Lung (tissue), 12 donors: ENCODE data around the gene FAP. TPM values are rescaled to one million over a fixed set of nuclear protein-coding genes. Genes with fewer than 3 reads are reported as not detected.
A peak's percentile ranks its signal among the peaks of the same experiment; 100 is the strongest.

Source experiments
- ATAC-seq: fragments of 200-7000 bp; cut with Tn5 transposase; one replicate; pipeline ENCODE4 v1.9.1; 2020; ENCODE audit warnings: moderate number of reproducible peaks; ENCODE audit not compliant: insufficient read depth, low FRiP score
- DNase-seq, 3 donors: peaks; one replicate each; pipeline ENCODE4 v3.0.0-alpha.2; 2013 to 2017
- H3K27ac ChIP-seq, 2 donors: one replicate each; pipeline ENCODE4 v1.5.1; 2013; ENCODE audit warnings: mild to moderate bottlenecking in 2 of 2, moderate library complexity in 2 of 2, control low read depth in 1 of 2, inconsistent platforms in 1 of 2, low read depth in 1 of 2, low read length in 1 of 2
- H3K27me3 ChIP-seq, 3 donors: one replicate each; pipeline ENCODE4 v1.5.1; 2013; ENCODE audit warnings: low read length in 2 of 3; ENCODE audit not compliant: control insufficient read depth in 3 of 3, insufficient read depth in 3 of 3
- H3K36me3 ChIP-seq, 4 donors: one replicate each; pipeline ENCODE4 v1.5.1; 2013; ENCODE audit warnings: low read length in 4 of 4, mild to moderate bottlenecking in 1 of 4, moderate library complexity in 1 of 4; ENCODE audit not compliant: control insufficient read depth in 4 of 4, insufficient read depth in 4 of 4
- H3K4me1 ChIP-seq, 5 donors: one replicate each; pipeline ENCODE4 v1.5.1; 2013; ENCODE audit warnings: low read length in 5 of 5, mild to moderate bottlenecking in 2 of 5, moderate library complexity in 1 of 5; ENCODE audit not compliant: control insufficient read depth in 5 of 5, insufficient read depth in 5 of 5
- H3K4me3 ChIP-seq: one replicate; pipeline ENCODE4 v1.5.1; 2013; ENCODE audit warnings: mild to moderate bottlenecking, control low read depth, moderate library complexity
- H3K9ac ChIP-seq, 2 donors: one replicate each; pipeline ENCODE4 v1.5.1; 2013; ENCODE audit warnings: low read length in 2 of 2, control low read depth in 1 of 2; ENCODE audit not compliant: insufficient read depth in 1 of 2
- H3K9me3 ChIP-seq, 4 donors: one replicate each; pipeline ENCODE4 v1.5.1; 2013; ENCODE audit warnings: low read length in 3 of 4, mild to moderate bottlenecking in 1 of 4, moderate library complexity in 1 of 4; ENCODE audit not compliant: control insufficient read depth in 4 of 4, insufficient read depth in 3 of 4
- WGBS, 2 donors: extraction: QIAGEN DNeasy Blood & Tissue Kit; methylation state at CpG; one replicate each; pipeline ENCODE4 v1.1.7; 2013; 5-methylcytosine and 5-hydroxymethylcytosine counted together
- polyA plus RNA-seq, 2 donors: library from polyadenylated mRNA; stranded (reverse); fragments of 200-250 nt; gene quantifications; one replicate each; pipeline ENCODE4 v1.2.1, GENCODE V29; 2013
- total RNA-seq, 2 donors: library from RNA; depleted of rRNA in 1 of 2; stranded (reverse); fragments of >200 nt in 1 of 2; gene quantifications; one replicate each; pipeline ENCODE4 v1.2.1, GENCODE V29; 2014 to 2021
- TF ChIP-seq, protein P1 (sequence below): IDR thresholded peaks from 2 replicates; pipeline ENCODE4 v1.5.1; 2012; ENCODE audit warnings: mild to moderate bottlenecking; ENCODE audit errors: control extremely low read depth, extremely low read depth
- donor health status: control.
- donor health status: control.
- donor health status: Bipolar disorder and iron deficiency.
- donor health status: healthy.
- donor health status: DM: yes; HTN: yes; CAD: no.

FAP gene
- total and polyA plus RNA-seq, 4 donors: 1.8 to 24.6 (median 4.8) TPM

DNA sequence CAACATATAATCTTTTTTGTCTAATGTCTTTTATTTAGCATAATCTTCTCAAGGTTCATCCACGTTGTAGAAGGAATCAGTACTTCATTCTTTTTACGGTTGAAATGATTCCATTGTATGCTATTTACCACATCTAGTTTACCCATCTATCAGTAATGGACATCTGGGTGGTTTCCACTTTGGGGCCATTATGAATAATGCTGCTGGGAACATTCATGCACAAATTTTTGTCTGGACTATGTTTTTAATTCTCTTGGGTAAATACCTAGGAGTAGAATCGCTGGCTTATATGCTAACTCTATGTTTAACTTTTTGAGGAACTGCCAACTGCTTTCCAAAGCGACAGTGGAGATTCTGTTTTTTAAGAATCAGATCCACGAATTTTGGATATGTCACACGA is 83.8 kb downstream of the FAP start:
- DNase-seq (no peak), ATAC-seq (no peak)
- Histone ChIP-seq H3K27me3 (no peaks in the 10 kb centered on the region), H3K4me1 (no peaks in the 10 kb centered on the region), H3K36me3 (no peaks in the 10 kb centered on the region), H3K9me3 (no peaks in the 10 kb centered on the region), H3K27ac (no peak overlapping the region), H3K4me3 (no peak overlapping the region), H3K9ac (no peak overlapping the region)
- TF ChIP-seq, protein P1, sequence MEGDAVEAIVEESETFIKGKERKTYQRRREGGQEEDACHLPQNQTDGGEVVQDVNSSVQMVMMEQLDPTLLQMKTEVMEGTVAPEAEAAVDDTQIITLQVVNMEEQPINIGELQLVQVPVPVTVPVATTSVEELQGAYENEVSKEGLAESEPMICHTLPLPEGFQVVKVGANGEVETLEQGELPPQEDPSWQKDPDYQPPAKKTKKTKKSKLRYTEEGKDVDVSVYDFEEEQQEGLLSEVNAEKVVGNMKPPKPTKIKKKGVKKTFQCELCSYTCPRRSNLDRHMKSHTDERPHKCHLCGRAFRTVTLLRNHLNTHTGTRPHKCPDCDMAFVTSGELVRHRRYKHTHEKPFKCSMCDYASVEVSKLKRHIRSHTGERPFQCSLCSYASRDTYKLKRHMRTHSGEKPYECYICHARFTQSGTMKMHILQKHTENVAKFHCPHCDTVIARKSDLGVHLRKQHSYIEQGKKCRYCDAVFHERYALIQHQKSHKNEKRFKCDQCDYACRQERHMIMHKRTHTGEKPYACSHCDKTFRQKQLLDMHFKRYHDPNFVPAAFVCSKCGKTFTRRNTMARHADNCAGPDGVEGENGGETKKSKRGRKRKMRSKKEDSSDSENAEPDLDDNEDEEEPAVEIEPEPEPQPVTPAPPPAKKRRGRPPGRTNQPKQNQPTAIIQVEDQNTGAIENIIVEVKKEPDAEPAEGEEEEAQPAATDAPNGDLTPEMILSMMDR: no peak
- 87 to 91% methylated on average over 6 of the region's 6 CpGs for WGBS, 2 donors

DNA sequence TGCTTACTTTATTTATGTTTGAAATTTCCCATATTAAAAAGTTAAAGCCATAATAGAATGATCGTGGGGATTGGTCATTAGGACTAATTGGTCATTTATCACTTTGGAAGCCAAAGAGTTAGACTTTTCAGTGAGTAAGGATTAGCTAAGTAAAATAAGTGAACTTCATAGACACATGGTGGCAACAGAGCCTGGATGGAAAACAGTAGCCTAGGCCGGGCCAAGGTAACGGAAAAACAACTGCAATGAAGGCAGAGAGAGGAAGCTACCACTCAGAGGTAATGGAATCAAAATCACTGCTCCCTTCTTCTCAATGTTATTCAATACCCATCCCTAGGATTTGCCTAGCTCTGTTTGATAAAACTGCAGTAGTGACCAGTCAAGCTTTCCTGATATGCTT is 87.1 kb downstream of the FAP start:
- H3K27ac ChIP-seq: no peak overlapping the region
- H3K4me3 ChIP-seq: no peak overlapping the region
- no peak for ATAC-seq
- no peaks in the 10 kb centered on the region for H3K27me3 ChIP-seq
- H3K4me1 ChIP-seq: no peaks in the 10 kb centered on the region
- WGBS, 2 donors: 87 to 89% methylated on average over 3 of the region's 3 CpGs
- no peaks in the 10 kb centered on the region for H3K36me3 ChIP-seq
- TF ChIP-seq, protein P1: no peak
- no peaks in the 10 kb centered on the region for H3K9me3 ChIP-seq
- no peak for DNase-seq
- H3K9ac ChIP-seq: no peak overlapping the region

DNA sequence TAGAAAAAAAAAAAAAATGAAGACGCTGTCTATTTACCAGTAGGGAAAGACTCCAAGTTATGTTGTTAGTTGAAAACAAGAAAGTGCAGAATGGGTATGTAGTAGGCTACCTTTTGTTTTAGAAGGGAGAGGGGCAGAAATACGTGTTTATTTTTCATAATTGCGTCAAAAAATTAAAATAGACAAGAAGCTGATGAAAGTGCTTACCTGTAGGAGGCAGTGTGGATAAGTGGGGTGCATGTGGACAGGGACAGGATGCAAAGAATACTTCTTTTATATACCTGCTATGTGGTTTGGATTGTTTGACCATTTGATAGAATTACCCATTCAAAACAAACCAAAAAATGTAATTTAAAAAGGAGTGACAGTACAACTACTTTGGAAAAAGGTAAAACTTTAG is 88.2 kb downstream of the FAP start:
- H3K4me1 ChIP-seq: no peaks in the 10 kb centered on the region
- no peaks in the 10 kb centered on the region for H3K36me3 ChIP-seq
- ATAC-seq: no peak
- no peaks in the 10 kb centered on the region for H3K27me3 ChIP-seq
- H3K27ac ChIP-seq: no peak overlapping the region
- TF ChIP-seq, protein P1: no peak
- no peaks in the 10 kb centered on the region for H3K9me3 ChIP-seq
- no peak overlapping the region for H3K9ac ChIP-seq
- DNase-seq: no peak
- WGBS, 2 donors: 85 to 94% methylated on average over 3 of the region's 3 CpGs
- H3K4me3 ChIP-seq: no peak overlapping the region

DNA sequence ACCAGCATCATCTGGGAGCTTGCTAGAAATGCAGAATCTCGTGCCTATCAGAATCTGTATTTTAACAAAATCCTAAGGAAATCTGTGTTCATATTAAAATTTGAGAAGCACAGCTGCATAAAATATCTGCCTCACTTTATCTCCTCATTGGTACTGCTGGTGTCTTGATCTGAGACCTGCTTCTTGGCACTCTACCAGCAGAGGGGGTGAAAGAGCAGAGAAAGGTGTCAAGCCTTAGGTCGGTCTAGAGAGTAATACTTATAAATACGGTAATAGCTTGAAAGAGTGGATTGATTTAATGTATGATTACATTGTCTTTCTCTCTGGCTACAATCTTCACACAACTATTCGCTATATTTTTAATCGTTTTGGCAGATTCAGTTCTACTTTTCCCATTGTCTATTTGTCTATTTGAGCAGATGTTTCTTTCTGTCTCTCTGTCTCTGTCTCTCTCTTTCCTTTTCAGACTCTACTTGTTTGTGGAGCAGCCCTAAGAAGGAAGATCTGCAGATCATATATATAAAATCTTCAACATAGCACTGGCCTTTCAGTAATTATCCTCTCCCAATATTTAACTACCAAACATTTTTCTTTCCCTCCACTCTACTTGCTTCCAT is 89.5 kb downstream of the FAP start:
- Histone ChIP-seq H3K27me3 (no peaks in the 10 kb centered on the region), H3K9me3 (no peaks in the 10 kb centered on the region), H3K27ac (no peak overlapping the region), H3K4me3 (no peak overlapping the region), H3K9ac (no peak overlapping the region), H3K4me1 (no peaks in the 10 kb centered on the region), H3K36me3 (no peaks in the 10 kb centered on the region)
- DNase-seq: peak; percentile 41 to 70 (median 57)
- 4 to 5% methylated on average over 5 of the region's 5 CpGs for WGBS, 2 donors
- peak; percentile 77 for ATAC-seq
- TF ChIP-seq, protein P1: peak; percentile 34
